ENCODE data around the gene ENAM.

Gene ENAM

GRCh38 chr4:70608324-70608723 is 20.2 kb upstream of the ENAM start:
- TF ChIP-seq CTCF (IDR thresholded peaks at IDR 0.05; ENCODE audit: low read depth, low read length, missing control alignments), result no peak
- no peak for DNase-seq (ENCODE audit: low read depth)
- no peak overlapping the region for H3K4me3 ChIP-seq (ENCODE audit: low read depth, low read length)

- no peak overlapping the region for H3K4me3 ChIP-seq (ENCODE audit: low read depth, low read length)
- DNase-seq (ENCODE audit: low read depth), result no peak
- no peak for TF ChIP-seq CTCF (IDR thresholded peaks at IDR 0.05; ENCODE audit: low read depth, low read length, missing control alignments)
Measured at GRCh38 chr4:70613306-70614183, 15.0 kb upstream of the ENAM start.

DNA sequence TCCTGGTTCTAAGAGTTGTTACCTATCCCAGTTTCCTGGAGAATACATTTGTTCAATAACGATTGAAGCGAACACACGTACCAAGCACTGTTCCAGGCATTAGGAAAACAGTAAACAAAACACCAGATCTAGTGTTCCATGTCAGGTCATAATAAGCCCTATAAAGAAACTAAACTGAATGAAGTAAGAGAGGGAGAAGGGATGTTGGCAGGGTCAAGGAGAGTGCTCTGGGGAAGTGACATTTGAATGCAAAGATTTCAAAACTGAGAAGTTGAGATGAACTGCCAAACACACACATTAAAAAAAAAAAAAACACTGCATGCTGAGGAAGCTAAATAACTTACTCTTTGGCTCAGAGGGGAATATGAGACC is 14.4 kb upstream of the ENAM start:
- no peak overlapping the region for H3K4me3 ChIP-seq (ENCODE audit: low read depth, low read length)
- DNase-seq (ENCODE audit: low read depth), result no peak
- no peak for TF ChIP-seq CTCF (IDR thresholded peaks at IDR 0.05; ENCODE audit: low read depth, low read length, missing control alignments)

GRCh38 chr4:70619288-70619687 is 9.3 kb upstream of the ENAM start:
- DNase-seq (ENCODE audit: low read depth), result no peak
- no peak for TF ChIP-seq CTCF (IDR thresholded peaks at IDR 0.05; ENCODE audit: low read depth, low read length, missing control alignments)
- H3K4me3 ChIP-seq (ENCODE audit: low read depth, low read length), result no peak overlapping the region

- no peak for DNase-seq (ENCODE audit: low read depth)
- H3K4me3 ChIP-seq (ENCODE audit: low read depth, low read length), result no peak overlapping the region
- no peak for TF ChIP-seq CTCF (IDR thresholded peaks at IDR 0.05; ENCODE audit: low read depth, low read length, missing control alignments)
Measured at GRCh38 chr4:70619778-70620177, 8.8 kb upstream of the ENAM start.

DNA sequence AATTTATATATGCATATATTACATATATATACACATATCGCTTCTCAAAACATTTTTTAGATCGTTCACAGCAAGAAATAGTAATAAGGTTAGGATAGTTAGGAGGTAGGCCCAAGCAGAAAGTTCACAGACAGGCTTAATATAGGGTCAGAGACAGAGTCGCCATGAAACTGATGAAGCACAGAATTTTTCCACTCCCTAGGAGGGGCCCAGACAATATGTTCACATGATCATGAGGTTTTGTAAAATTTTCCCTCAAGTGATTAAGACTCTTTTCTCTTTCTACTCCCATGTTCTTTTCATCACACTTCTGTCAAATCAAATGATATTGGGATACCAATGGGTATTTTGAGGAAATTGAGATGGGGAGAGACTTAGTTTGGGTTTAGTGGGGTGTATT is 5.2 kb upstream of the ENAM start:
- H3K4me3 ChIP-seq (ENCODE audit: low read depth, low read length), result no peak overlapping the region
- TF ChIP-seq CTCF (IDR thresholded peaks at IDR 0.05; ENCODE audit: low read depth, low read length, missing control alignments), result no peak
- DNase-seq (ENCODE audit: low read depth), result no peak

DNA sequence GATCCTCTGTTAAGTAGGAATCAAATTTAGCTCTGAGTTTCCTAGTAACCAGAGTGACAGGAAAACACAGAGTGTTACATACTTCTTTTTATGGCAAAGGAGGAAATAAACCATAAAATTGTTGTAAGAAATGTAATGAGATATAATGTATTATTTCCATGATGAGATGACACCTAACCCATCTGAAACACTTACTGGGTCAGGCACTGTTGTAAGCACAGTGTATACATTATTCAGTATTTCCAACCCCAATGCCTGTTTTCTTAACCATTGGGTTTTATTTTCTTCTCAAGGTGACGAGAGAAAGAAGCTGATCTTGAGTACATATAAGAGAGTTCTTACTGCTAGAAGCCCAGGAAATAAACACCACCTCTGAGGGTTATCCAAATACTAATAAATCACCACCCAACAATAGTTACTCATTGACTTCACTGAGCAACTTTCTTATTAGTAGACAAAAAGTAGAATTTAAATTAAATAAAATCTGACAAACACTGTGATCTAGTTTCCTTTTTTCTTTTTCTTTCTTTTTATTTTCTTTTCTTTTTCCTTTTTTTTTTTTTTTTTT is 4.2 kb upstream of the ENAM start:
- no peak for TF ChIP-seq CTCF (IDR thresholded peaks at IDR 0.05; ENCODE audit: low read depth, low read length, missing control alignments)
- no peak overlapping the region for H3K4me3 ChIP-seq (ENCODE audit: low read depth, low read length)
- DNase-seq (ENCODE audit: low read depth), result no peak
